GM18858 (cell line): ENCODE measurements around the gene TAF1C.
A peak's percentile ranks its signal among the peaks of the same experiment; 100 is the strongest.

ENCODE experiments used
- ATAC-seq: cut with Tn5 transposase; IDR thresholded peaks from one replicate; pipeline ENCODE4 v1.9.1; 2021; ENCODE audit not compliant: unreplicated experiment

Gene TAF1C

DNA sequence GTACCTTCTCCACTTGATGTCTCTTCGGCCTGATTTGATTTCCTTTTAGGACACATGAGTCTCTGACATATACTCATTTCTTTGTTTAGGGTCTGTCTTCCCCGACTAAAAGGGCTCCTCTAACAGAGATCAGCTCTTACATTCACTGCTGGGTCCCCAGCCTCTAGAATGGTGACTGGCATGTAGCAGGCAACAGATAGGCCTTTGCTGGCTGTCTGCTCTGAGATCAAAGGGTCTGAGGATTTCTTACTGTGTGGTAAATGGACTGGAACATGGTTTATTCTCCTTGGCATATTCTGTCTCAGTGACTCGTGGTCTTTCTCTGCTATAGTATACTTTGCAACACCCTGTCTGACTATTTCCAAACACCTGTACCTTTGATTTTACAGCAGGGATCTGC is 25.1 kb downstream of the TAF1C start:
- no peak for ATAC-seq

DNA sequence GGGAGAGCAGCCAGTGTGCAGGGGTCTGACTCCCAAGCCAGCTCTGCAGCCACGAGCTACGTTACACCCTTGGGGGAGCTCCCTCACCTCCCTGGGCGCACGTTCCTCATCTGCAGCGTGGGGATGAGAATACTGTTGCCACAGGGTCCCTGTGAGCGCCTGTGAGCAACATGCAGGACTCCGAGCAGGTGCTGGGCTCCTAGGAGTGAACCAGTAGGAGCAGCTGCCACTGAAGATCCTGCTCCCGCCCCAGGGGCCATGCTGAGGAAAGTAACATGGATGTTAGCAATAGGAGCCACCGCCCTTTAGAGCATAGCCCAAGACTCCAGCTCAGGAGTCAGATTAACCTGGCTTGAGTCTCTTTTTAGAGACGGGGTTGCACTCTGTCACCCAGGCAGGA is 25.8 kb downstream of the TAF1C start:
- no peak for ATAC-seq

- ATAC-seq: no peak
Observed at GRCh38 chr16:84159800-84160199, 27.1 kb downstream of the TAF1C start.

DNA sequence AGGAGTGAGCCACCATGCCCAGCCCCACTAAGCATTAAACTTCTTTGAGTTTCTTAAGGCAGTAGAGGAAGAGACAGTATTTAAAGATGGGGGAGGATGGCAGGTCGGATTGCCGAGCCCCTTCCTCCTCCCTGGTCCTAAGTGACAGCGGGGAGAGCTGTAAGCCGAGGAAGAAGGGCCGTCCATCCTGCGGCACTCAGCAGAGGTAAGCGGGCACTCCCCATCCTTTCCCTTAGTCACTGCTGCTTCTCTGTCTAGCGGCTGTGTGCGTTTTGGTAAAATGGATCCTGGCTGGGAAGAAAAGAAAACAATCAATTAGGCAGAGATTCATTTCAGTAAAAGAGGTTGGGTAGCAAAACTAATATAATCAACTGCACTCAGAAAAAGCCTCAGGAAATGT is 27.9 kb downstream of the TAF1C start:
- no peak for ATAC-seq

DNA sequence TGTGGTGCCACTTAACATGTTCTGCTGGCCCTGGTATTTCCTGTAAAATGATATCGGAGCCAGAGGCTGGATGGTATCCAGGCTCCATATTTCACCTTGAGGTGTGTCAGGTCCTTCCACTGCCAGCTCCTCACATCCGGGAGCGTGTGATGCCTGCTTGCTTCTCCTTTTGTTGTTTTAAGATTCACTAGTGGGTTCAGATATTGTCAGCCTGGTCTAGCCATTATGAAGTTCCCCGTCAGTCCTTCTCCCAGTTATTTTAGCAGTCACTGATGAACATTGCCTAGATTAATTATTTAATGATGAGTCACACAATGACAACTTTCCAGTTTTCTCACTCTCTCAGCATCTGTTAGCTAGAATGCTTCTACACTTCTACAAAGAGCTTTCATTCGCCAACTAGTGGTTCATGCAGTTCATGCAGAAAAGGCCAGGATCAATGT is 30.5 kb downstream of the TAF1C start:
- no peak for ATAC-seq

DNA sequence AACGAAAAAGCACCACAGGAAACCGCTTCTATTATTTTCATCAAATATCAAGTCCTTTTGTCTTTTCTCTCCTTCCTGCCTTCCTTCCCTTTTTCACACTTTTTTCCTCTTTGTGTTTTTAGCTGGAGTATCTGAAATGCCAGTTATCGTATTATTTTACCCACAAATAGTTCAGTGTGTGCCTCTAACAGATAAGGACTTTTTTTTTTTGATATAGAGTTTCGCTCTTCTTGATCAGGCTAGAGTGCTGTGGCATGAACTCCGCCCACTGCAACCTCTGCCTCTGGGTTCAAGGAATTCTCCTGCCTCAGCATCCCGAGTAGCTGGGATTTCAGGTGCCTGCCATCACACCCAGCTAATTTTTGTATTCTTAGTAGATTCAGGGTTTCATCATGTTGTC is 31.1 kb downstream of the TAF1C start:
- ATAC-seq: no peak

GRCh38 chr16:84155226-84155625 is 31.6 kb downstream of the TAF1C start:
- no peak for ATAC-seq

GRCh38 chr16:84153660-84154214 is 33.1 kb downstream of the TAF1C start:
- no peak for ATAC-seq

- no peak for ATAC-seq
Observed at GRCh38 chr16:84150926-84151325, 35.9 kb downstream of the TAF1C start.

DNA sequence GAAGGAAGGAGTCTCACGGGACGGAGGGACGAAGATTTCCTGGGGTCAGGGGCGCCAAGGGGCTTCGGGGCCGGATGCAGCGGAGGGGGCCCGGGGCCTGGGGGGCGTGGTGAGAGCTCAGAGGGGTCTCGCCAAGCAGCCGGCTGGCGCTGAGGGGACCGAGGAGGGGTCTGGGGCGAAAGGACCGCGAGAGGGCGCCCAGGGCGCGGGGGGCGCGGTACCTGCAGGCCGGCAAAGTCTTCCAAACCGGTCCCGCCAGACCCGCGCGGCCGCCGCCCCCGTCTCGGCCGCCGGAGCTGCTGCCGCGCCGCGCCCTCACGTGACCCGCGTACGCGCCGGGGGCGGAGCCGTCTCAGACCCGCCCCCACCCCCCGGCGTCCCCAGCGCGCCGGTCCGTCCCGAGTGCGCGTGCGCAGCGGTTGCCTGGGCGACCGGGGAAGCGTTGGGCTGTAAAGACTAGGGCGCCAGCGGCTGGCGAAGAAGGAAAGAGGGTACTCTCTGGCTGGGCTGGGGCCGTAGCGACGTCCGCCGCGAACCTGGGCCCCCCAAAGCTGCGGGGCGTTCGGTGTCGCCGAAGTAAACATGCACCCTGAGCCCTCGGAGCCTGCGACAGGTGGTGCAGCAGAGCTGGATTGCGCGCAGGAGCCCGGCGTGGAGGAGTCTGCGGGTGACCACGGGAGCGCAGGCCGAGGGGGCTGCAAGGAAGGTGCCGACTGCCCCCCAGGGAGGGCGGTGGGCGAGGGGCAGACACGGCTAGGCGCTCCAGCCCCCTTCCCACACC is 41.8 kb downstream of the TAF1C start, which contains the start of the genes DNAAF1 and HSDL1:
Gene DNAAF1, plus strand, starts transcription at position 450 of the 781 bp plus-strand sequence. Its CDS starts 133 bp downstream, at position 583.
Gene HSDL1, minus strand, starts transcription at position 319 of the 781 bp plus-strand sequence. CDS start 13,856 bp downstream, outside the sequence.
- peak; percentile 64 for ATAC-seq

- ATAC-seq: no peak
Observed at GRCh38 chr16:84144209-84144858, 42.5 kb downstream of the TAF1C start.

DNA sequence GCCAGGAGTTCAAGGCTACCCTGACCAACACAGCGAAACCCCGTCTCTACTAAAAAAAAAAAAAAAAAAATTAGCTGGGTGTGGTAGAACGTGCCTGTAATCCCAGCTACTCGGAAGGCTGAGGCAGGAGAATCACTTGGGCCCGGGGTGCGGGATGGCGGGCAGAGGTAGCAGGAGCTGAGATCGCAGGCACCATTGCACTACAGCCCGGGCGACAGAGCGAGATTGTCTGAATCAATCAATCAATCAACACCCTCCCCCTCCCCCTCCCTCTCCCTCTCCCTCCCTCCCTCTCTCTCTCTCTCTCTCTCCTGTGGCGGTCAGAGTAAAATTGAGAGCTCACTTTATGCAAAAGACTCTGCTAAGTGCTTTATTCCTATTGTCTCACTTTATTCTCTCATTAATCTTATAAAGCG is 43.1 kb downstream of the TAF1C start:
- ATAC-seq: no peak

DNA sequence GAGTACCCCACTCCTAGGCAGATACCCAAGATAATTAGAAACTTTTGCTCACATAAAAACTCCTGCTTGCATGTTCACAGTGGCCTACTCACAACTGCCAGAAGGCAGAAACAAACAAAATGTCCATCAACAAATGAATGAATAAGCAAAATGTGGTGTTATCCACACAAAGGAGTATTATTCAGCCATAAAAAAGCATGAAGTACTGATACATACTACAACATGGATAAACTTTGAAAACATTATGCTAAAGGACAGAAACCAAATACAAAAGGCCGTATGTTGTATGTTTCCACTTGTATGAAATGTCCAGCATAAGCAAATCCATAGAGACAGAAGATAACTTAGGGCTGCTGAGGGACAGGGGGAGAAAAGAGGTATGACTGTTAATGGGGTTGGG is 43.8 kb downstream of the TAF1C start:
- no peak for ATAC-seq

DNA sequence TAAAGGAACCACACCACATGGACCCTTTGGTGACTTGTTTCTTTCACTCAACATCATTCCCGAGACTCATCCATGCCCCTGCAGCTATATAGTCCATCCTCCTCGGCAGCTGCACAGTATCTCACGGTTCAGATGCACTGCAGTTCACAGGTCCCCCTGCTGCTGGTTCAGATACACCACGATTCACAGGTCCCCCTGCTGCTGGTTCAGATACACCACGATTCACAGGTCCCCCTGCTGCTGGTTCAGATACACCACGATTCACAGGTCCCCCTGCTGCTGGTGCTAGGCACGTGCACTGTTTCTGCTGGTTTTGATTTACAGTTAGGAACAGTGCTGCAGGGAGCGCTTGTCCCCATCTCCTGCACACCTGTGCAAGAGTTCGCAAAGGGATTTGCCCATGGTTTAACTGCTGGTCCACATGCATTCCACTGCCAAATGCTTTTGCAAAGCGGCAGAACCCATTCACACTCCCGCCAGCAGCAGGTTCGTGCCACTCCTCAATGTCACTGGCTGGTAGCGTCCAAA is 45.6 kb downstream of the TAF1C start:
- no peak for ATAC-seq

DNA sequence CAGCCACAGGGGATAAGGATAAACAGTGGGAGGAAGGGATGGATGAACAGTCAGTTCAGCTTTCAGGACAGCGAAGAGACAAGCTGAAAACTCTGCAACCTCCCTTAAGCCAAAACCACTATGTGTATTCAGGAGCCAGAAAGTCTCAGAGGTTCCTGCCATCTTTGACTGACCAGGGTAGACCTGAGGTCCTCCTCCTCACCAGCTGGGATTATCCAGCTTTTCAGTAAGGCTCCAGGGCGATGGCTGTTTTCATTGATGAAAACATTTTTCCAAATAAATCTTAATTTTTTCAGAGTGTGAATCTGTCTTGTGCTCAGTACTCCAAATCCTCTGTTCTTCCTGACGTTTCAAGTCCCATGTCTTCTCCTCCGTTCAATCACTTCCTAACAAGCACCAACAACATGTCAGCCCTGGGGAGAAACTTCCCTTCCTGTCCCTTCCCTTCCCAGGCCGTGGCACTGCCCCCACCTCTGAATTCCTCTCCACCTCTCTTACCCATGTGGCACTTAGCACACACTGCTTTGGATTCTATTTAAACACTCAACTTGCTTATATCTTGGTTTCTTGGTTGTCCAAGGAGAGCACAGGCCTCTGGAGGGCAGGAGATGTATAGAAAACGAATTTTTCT is 47.1 kb downstream of the TAF1C start:
- no peak for ATAC-seq

GRCh38 chr16:84138824-84139627 is 47.8 kb downstream of the TAF1C start:
- peak; percentile 88 for ATAC-seq

DNA sequence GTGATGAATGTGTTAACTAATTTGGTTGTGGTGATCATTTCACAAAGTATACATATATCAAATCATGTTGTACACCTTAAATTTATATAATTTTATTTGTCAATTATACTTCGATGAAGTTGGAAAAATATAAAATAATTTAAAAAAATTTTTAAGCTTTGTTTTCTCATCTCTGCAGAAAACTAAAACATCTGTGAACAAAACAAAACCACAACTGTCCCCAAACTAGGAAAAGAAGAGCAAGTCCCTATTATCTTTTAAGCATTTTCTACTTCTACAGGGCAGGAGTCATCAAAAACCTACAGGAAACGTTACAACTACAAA is 48.4 kb downstream of the TAF1C start:
- no peak for ATAC-seq

DNA sequence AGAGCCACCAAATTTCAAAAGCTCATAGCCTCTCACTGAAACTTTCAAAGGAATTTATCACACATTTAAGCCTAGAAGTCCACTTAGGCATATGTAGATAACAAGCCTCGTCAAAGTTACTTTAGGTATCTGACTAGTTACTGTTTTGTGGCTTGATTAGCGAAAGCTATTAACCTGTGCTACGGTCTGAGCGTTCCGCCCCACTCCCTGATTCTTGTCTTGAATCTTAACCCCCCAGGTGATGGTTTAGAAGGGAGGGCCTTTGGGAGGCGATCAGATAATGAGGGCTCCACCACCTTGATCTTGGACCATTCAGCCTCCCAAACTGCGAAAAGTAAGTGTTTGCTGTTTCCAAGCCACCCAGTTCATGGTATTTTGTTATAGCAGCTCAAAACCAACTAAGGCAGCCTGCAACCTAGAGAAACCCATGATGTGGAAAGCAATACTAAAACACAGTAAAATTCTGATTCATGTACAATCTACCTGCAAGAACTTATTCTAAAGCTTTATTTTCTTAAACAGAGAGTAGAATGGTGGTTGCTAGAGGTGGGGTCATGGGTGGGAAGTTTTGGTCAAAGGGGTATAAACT is 49.0 kb downstream of the TAF1C start:
- no peak for ATAC-seq

DNA sequence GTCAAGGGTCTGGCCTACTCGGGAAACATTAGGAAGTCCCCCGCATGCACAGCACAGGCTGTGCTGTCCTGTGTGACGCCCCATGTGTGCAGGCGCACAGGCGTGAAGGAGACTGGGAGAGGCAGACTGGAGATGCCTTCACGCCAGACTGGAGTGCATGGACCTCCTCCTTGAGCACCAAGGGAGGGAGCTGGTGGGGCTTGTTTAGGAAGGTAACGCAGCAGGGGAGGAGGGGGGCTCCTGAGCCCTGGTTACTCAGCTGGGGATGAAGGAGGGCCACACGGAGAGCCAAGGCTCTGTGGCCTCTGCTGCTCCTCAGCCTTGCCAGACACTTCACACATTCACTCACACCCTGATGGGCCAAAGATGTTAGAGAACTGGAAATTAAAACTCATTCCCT is 49.6 kb downstream of the TAF1C start:
- ATAC-seq: no peak
